Measurements from ENCODE around the gene ELMO1.

GRCh38 chr7:37364856-37365255 lies 83.8 kb downstream of the ELMO1 start:
- TF ChIP-seq CTCF (IDR thresholded peaks at IDR 0.05) (no peak), POLR2A (IDR thresholded peaks at IDR 0.05) (no peak)

All from transverse colon (tissue), 3 donors.